HTR-8/SVneo (cell line): Measurements from ENCODE around the gene SLC7A1.
"Not testable (repeated sequence)": the region's sequence is repeated elsewhere in the genome, so short reads cannot be mapped to it uniquely, and the experiment has no call there.

Experiments
- DNase-seq: peaks from one replicate; pipeline ENCODE4 v3.0.0; 2011; ENCODE audit warnings: low spot score, mixed read lengths; ENCODE audit not compliant: insufficient read length
- FAIRE-seq: peaks from 2 replicates; lab custom pipeline; 2011; peaks lifted over from hg19 to GRCh38; lab: Jason Lieb, UNC

Gene SLC7A1

GRCh38 chr13:29595380-29596063 is at the start of gene SLC7A1:
Gene SLC7A1 (minus strand): TSS chr13:29595688. CDS start chr13:29536188, 59,500 bp downstream.
- FAIRE-seq (peak; percentile 55), DNase-seq (peak; percentile 71)

- no peak for DNase-seq
- no peak for FAIRE-seq
These were observed 45.2 kb upstream of the SLC7A1 start for GRCh38 chr13:29640665-29641064.

GRCh38 chr13:29636831-29637230 is 41.3 kb upstream of the SLC7A1 start:
- not testable (repeated sequence) for DNase-seq, FAIRE-seq

- FAIRE-seq: no peak
These were observed 29.5 kb upstream of the SLC7A1 start for GRCh38 chr13:29624997-29625396.

GRCh38 chr13:29621841-29622240 is 26.4 kb upstream of the SLC7A1 start:
- FAIRE-seq (no peak), DNase-seq (no peak)

More at GRCh38 chr13:29624997-29625396, 29.5 kb upstream of the SLC7A1 start:
- DNase-seq: no peak

GRCh38 chr13:29621051-29621800 is 25.7 kb upstream of the SLC7A1 start:
- FAIRE-seq (no peak), DNase-seq (no peak)

GRCh38 chr13:29619995-29620394 is 24.5 kb upstream of the SLC7A1 start:
- FAIRE-seq: no peak
- DNase-seq: no peak

GRCh38 chr13:29613101-29613500 is 17.6 kb upstream of the SLC7A1 start:
- FAIRE-seq (no peak), DNase-seq (no peak)

- FAIRE-seq (no peak), DNase-seq (no peak)
These were observed 12.0 kb upstream of the SLC7A1 start for GRCh38 chr13:29607465-29607864.

- DNase-seq (no peak), FAIRE-seq (no peak)
These were observed 10.5 kb upstream of the SLC7A1 start for GRCh38 chr13:29605860-29606526.

GRCh38 chr13:29598321-29598720 is 2.8 kb upstream of the SLC7A1 start:
- no peak for FAIRE-seq
- DNase-seq: no peak

GRCh38 chr13:29597706-29598105 is 2.2 kb upstream of the SLC7A1 start:
- no peak for FAIRE-seq
- DNase-seq: no peak

GRCh38 chr13:29597246-29597645 is 1.8 kb upstream of the SLC7A1 start:
- DNase-seq (no peak), FAIRE-seq (no peak)

GRCh38 chr13:29596064-29596418 is 553 bp upstream of the SLC7A1 start:
- no peak for DNase-seq
- no peak for FAIRE-seq

GRCh38 chr13:29594710-29595379 is 643 bp downstream of the SLC7A1 start:
- FAIRE-seq (no peak), DNase-seq (no peak)

GRCh38 chr13:29594303-29594709 is 1.2 kb downstream of the SLC7A1 start:
- peak; percentile 32 for DNase-seq

GRCh38 chr13:29593605-29594297 is 1.7 kb downstream of the SLC7A1 start:
- FAIRE-seq (no peak), DNase-seq (no peak)

More at GRCh38 chr13:29594303-29594709, 1.2 kb downstream of the SLC7A1 start:
- FAIRE-seq: no peak

- no peak for FAIRE-seq
- no peak for DNase-seq
These were observed 4.2 kb downstream of the SLC7A1 start for GRCh38 chr13:29591310-29591709.

- no peak for DNase-seq
- no peak for FAIRE-seq
These were observed 5.5 kb downstream of the SLC7A1 start for GRCh38 chr13:29589967-29590366.

GRCh38 chr13:29589234-29589633 is 6.3 kb downstream of the SLC7A1 start:
- FAIRE-seq: no peak
- peak; percentile 25 for DNase-seq
